GM23338 (cell line): Measurements from ENCODE around the gene RHO. TPM values are rescaled to one million over a fixed set of nuclear protein-coding genes. Genes with fewer than 3 reads are reported as not detected.
"Not testable (repeated sequence)": the region's sequence is repeated elsewhere in the genome, so short reads cannot be mapped to it uniquely, and the experiment has no call there.

Experiments
- ATAC-seq: fragments of 200-7000 bp; cut with Tn5 transposase; 3 replicates; pipeline ENCODE4 v1.9.1; 2020
- DNase-seq: peaks from one replicate; pipeline ENCODE4 v3.0.0-alpha.2; 2015; ENCODE audit warnings: low spot score
- H2AFZ ChIP-seq: fragments of 200-600 bp; sonication (generic); 2 replicates; pipeline ENCODE4 v1.8.0; 2016; ENCODE audit warnings: antibody characterized with exemption, mild to moderate bottlenecking, moderate library complexity
- H3F3A ChIP-seq: fragments of 200-600 bp; sonication (generic); replicated peaks from 2 replicates; pipeline ENCODE4 v1.8.0; 2017; ENCODE audit warnings: antibody characterized with exemption, mixed run types, low read depth
- H3K27ac ChIP-seq: fragments of 200-600 bp; sonication (generic); 2 replicates; pipeline ENCODE4 v1.6.1; 2016; ENCODE audit warnings: low read depth
- H3K27me3 ChIP-seq: fragments of 200-600 bp; sonication (generic); 2 replicates; pipeline ENCODE4 v1.8.0; 2016; ENCODE audit warnings: mild to moderate bottlenecking, mixed run types, moderate library complexity; ENCODE audit not compliant: insufficient read depth
- H3K36me3 ChIP-seq: fragments of 200-600 bp; sonication (generic); 2 replicates; pipeline ENCODE4 v1.8.0; 2016; ENCODE audit warnings: mild to moderate bottlenecking; ENCODE audit not compliant: insufficient read depth
- H3K4me1 ChIP-seq: fragments of 200-600 bp; sonication (generic); 2 replicates; pipeline ENCODE4 v1.8.0; 2016; ENCODE audit warnings: mild to moderate bottlenecking, moderate library complexity; ENCODE audit not compliant: insufficient read depth
- H3K4me2 ChIP-seq: fragments of 200-600 bp; sonication (generic); 2 replicates; pipeline ENCODE4 v1.7.1; 2017; ENCODE audit warnings: mixed run types
- H3K4me3 ChIP-seq: fragments of 200-600 bp; sonication (generic); 2 replicates; pipeline ENCODE4 v1.6.1; 2016; ENCODE audit warnings: mixed run types
- H3K79me2 ChIP-seq: fragments of 200-600 bp; sonication (generic); replicated peaks from 2 replicates; pipeline ENCODE4 v1.8.0; 2017; ENCODE audit warnings: mild to moderate bottlenecking; ENCODE audit not compliant: insufficient read depth
- H3K9me2 ChIP-seq: fragments of 200-600 bp; sonication (generic); 2 replicates; pipeline ENCODE4 v1.8.0; 2017; ENCODE audit not compliant: insufficient read depth
- H4K20me1 ChIP-seq: fragments of 200-600 bp; sonication (generic); replicated peaks from 2 replicates; pipeline ENCODE4 v1.8.0; 2017; ENCODE audit warnings: mild to moderate bottlenecking; ENCODE audit not compliant: insufficient read depth
- H3K27ac Mint-ChIP-seq: 2 replicates; pipeline ENCODE4 v1.8.0; 2020; ENCODE audit warnings: inconsistent platforms, mild to moderate bottlenecking, moderate library complexity, mixed read lengths
- H3K27me3 Mint-ChIP-seq: 3 replicates; pipeline ENCODE4 v1.8.0; 2022; ENCODE audit warnings: low read depth, mild to moderate bottlenecking, moderate library complexity, mixed read lengths, inconsistent platforms; ENCODE audit not compliant: insufficient read depth, poor library complexity
- H3K36me3 Mint-ChIP-seq: 3 replicates; pipeline ENCODE4 v1.8.0; 2021; ENCODE audit warnings: low read depth, mild to moderate bottlenecking, inconsistent platforms, moderate library complexity, mixed read lengths
- H3K4me1 Mint-ChIP-seq: 3 replicates; pipeline ENCODE4 v1.8.0; 2020; ENCODE audit warnings: mild to moderate bottlenecking, inconsistent platforms, mixed read lengths
- H3K4me3 Mint-ChIP-seq: 3 replicates; pipeline ENCODE4 v1.8.0; 2021; ENCODE audit warnings: moderate library complexity, mild to moderate bottlenecking, inconsistent platforms, mixed read lengths
- H3K9me3 Mint-ChIP-seq: 3 replicates; pipeline ENCODE4 v1.8.0; 2020; ENCODE audit warnings: moderate library complexity, mild to moderate bottlenecking, inconsistent platforms, mixed read lengths
- CTCF ChIP-seq, 2 experiments: fragments of 200-600 bp in 1 of 2; sonication (generic) in 1 of 2; conservative IDR thresholded peaks; 2 replicates each; pipeline versions ENCODE4 v1.5.1 to v1.6.1; 2016 to 2017; ENCODE audit warnings: antibody characterized with exemption in 2 of 2, low read depth in 2 of 2, mild to moderate bottlenecking in 2 of 2, moderate library complexity in 1 of 2
- ETS1 ChIP-seq: IDR thresholded peaks from 2 replicates; pipeline ENCODE4 v1.6.1; 2016; ENCODE audit warnings: antibody characterized with exemption
- ZNF114 ChIP-seq: fragments of 250-450 bp; sonication (Bioruptor Pico); IDR thresholded peaks from 2 replicates; pipeline ENCODE4 v1.5.0; 2020; ENCODE audit warnings: mild to moderate bottlenecking, moderate library complexity
- polyA plus RNA-seq: library from polyadenylated mRNA; unstranded; fragments of >200 nt; fragmentation: Nextera tagmentation; extraction: Ambion mirVana; gene quantifications from 2 replicates; pipeline ENCODE4 v1.2.1, GENCODE V29; 2016
- total RNA-seq: library from RNA; depleted of rRNA; stranded (reverse); fragments of >200 nt; shearing (Covaris generic); gene quantifications from 2 replicates; pipeline ENCODE4 v1.2.3, GENCODE V29; 2014

The RHO gene
- total and polyA plus RNA-seq, 2 experiments from 2014 or later: not detected

DNA sequence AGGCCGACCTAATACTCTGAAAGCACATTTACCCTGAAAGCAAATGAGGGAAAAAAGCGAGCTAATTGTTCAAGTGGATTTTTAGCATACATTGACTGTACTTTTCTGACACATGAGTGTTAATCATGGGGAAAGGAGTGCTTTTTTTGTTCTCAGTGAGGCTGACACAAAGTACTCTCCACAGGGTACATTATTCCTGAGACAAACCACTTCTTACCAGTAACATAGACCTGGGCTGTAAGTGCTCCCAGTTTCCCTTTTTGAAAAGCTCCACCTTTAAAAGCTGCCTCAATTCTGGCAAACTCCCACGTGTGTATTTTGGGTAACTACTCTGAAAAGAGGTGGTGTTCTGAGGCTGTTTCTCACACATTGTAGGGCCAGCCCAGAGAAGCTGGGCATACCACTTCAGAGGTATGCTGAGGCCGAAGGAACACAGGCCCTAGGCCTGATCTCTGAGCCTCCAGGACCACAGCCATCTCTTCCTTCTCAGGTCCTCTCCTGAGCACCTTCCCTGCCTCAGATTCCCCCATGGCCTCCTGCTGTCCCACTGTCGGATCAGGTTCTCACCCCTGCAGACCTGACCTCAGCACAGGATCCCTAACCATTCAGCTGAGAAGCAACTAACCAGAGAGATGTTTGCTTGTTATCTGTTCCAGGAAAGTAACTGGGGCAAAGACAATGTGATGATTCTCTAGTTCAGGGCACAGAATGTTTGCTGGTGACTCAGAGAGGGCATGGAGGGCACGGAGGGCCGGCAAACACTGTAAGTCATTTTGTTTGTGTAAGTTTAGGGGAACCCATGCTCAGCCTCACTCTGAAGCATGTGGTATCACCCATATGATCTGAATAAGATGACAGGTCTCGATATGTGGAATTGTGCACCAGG, 29.6 kb upstream of the RHO start:
- peaks cover 16% of the 10 kb centered on the region for H3K36me3 Mint-ChIP-seq
- not testable (repeated sequence) for H3F3A ChIP-seq, H3K36me3 ChIP-seq, H3K4me2 ChIP-seq, ATAC-seq, H3K79me2 ChIP-seq, H3K4me1 ChIP-seq, H2AFZ ChIP-seq, DNase-seq, H3K4me3 Mint-ChIP-seq, H3K9me3 Mint-ChIP-seq, H4K20me1 ChIP-seq, H3K27me3 ChIP-seq, H3K27me3 Mint-ChIP-seq, H3K4me3 ChIP-seq, H3K27ac ChIP-seq, H3K9me2 ChIP-seq
- 0 out of 2 replicates have a peak overlapping the region, but pooled peaks have one; percentile 44 for H3K27ac Mint-ChIP-seq
- H3K4me1 Mint-ChIP-seq: peaks cover 16% of the 10 kb centered on the region

DNA sequence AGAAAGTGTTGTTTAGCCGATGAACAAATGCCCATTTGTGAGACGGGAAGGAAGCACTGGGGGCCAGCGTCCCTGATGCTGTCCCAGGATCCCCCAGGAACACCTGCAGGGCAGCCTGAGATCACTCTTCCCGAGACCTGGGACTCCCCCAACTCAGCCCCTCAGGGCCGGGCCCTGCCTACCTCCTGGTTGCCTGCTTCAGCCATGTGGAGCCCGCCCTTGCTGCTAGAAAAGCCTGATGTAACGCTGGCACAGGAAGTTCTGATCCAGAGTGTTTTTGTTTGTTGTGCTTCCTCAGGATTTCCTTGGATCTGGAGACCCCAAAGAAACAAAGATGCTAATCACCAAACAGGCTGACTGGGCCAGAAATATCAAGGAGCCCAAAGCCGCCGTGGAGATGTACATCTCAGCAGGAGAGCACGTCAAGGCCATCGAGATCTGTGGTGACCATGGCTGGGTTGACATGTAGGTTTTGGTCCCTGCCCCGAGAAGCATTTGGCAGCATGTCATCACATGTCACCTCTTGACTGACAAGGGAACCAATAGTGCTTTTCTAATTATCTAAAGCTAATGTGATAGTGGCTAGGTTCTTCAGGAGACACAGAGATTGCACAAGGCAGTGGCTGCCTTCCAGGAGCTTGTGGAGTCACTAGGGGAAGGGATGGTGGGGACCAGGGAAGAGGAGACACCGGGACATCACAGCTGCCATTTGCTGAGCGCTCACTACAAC, 28.7 kb upstream of the RHO start:
- H3K27me3 ChIP-seq, ATAC-seq, H3K4me3 ChIP-seq, H4K20me1 ChIP-seq, H3K9me3 Mint-ChIP-seq, H3K36me3 ChIP-seq, H3K27ac ChIP-seq, H2AFZ ChIP-seq, H3K27ac Mint-ChIP-seq, H3K4me1 ChIP-seq, H3K79me2 ChIP-seq, H3K4me2 ChIP-seq, H3K9me2 ChIP-seq, H3F3A ChIP-seq, DNase-seq, H3K27me3 Mint-ChIP-seq, H3K4me3 Mint-ChIP-seq: not testable (repeated sequence)
- Mint-ChIP-seq H3K36me3 (peaks cover 16% of the 10 kb centered on the region), H3K4me1 (peaks cover 13% of the 10 kb centered on the region)

DNA sequence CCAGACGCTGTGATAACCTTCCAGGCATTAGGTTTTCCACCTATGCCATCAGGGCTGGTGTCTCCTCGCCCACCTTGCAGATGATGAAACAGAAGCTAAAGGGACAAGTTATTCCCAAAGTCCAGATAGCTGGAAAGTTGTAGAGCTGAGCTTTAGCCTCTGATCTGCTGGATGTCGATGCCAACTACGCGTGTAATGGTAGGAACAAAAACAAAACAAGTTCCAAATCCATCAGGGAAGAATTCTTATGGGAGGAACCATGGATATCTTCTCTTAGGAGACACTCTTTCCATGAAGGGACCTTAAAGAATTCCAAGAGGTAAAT, 28.1 kb upstream of the RHO start:
- Histone ChIP-seq H3K9me2 (no peaks in the 10 kb centered on the region), H3K4me2 (no peak overlapping the region), H3K79me2 (no peaks in the 10 kb centered on the region), H3K4me3 (no peak overlapping the region), H4K20me1 (no peaks in the 10 kb centered on the region; the same call in 1 of the 2 replicates), H3K4me1 (peaks cover 3% of the 10 kb centered on the region; the same call in 1 of the 2 replicates), H2AFZ (no peak overlapping the region), H3F3A (no peaks in the 10 kb centered on the region; the same call in 1 of the 2 replicates), H3K36me3 (no peaks in the 10 kb centered on the region), H3K27ac (no peak overlapping the region), H3K27me3 (no peaks in the 10 kb centered on the region)
- DNase-seq (no peak), ATAC-seq (no peak)
- peaks cover 7% of the 10 kb centered on the region for H3K27me3 Mint-ChIP-seq
- peaks cover 12% of the 10 kb centered on the region for H3K4me1 Mint-ChIP-seq
- H3K9me3 Mint-ChIP-seq: no peaks in the 10 kb centered on the region
- no peak overlapping the region for H3K4me3 Mint-ChIP-seq
- TF ChIP-seq ZNF114 (CRISPR knock-in tag) (no peak), ETS1 (no peak), CTCF (conservative IDR thresholded peaks at IDR 0.05; ENCODE audit: low read depth in 2 of 2) (no peak)
- no peak overlapping the region for H3K27ac Mint-ChIP-seq
- H3K36me3 Mint-ChIP-seq: peaks cover 16% of the 10 kb centered on the region
